DND-41 (cell line): ENCODE results near the gene GHITM.

Experiments
- CTCF ChIP-seq: IDR thresholded peaks from 2 replicates; pipeline ENCODE4 v1.5.1; 2012; ENCODE audit warnings: borderline replicate concordance, low read length, moderate library complexity, mild to moderate bottlenecking; ENCODE audit not compliant: poor library complexity, severe bottlenecking; ENCODE audit errors: extremely low read depth
- EZH2 ChIP-seq: IDR thresholded peaks from 3 replicates; pipeline ENCODE4 v1.6.1; 2012; ENCODE audit warnings: borderline replicate concordance, low read depth, mild to moderate bottlenecking, moderate library complexity, low read length, inconsistent platforms; ENCODE audit not compliant: severe bottlenecking

GRCh38 chr10:84193846-84194423, 54.6 kb downstream of the GHITM start:
- TF ChIP-seq CTCF (no peak), EZH2 (no peak)
